Activated CD8-positive, alpha-beta memory T cell treated with anti-CD3 and anti-CD28 coated beads for 1 hour (primary cell): Measurements from ENCODE around the gene GPATCH4.
"Not testable (repeated sequence)": the region's sequence is repeated elsewhere in the genome, so short reads cannot be mapped to it uniquely, and the experiment has no call there.

Experiments
- DNase-seq, 2 donors: peaks; one replicate each; pipeline ENCODE4 v3.0.0-alpha.2; 2020; ENCODE audit warnings: low read depth in 1 of 2; ENCODE audit errors: extremely low read depth in 1 of 2

Gene GPATCH4

DNA sequence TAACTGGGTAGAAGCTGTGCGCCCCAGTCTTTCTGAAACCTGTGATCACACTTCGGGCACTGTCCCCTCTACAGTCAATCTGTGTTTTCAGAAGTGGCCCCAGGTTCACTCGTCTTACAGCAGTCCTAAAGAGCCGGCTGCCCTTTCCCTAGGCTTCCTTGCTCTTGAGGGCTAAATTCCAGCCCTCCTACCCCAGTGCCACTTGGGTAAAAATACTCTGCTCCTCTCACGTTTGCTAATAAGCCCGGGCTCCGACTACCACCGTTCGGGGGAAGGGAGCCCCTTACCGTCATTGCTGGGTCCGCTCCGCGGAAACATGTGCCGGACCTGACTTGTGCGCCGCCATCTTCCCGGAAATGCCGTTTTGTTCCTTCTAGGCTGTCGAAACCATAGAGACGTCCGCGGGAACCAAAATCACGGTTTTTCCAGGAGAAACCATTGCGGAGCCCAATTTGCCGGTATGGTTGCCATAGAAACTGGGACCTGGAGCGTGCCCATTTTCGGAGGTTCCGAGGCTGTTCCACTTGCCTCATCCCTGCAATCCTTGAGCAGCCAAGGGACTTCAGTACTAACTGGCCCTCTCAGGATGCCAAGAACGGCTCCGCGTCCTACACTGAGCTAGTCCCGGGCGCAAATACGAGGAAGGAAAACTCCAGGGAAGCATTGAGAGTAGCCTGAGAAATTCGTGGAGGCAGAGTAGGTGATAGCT lies at the start of gene GPATCH4:
TSS of gene GPATCH4 (minus strand) at position 358 of the 709 bp plus-strand sequence.
- DNase-seq = peak; percentile 54

DNA sequence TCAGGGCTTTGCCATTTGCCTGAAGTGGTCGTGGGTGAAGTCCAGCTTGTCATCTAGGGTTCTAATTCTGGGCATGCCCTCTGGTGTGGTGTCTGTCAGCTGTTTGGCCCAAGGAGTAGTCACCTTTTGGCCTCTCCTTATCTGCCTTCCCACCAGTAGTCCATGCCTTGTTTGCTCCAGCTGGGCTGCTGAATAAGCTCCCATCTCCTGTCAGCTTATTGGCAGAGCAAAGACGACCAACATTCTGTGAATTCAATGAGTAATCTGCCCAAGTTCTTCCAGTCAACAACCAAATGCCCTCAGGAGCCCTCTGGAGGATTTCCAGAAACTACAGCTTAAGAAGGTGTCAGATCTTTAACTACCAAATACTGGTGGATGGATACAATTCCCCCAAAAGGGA lies 47.7 kb upstream of the GPATCH4 start:
- DNase-seq = no peak

DNA sequence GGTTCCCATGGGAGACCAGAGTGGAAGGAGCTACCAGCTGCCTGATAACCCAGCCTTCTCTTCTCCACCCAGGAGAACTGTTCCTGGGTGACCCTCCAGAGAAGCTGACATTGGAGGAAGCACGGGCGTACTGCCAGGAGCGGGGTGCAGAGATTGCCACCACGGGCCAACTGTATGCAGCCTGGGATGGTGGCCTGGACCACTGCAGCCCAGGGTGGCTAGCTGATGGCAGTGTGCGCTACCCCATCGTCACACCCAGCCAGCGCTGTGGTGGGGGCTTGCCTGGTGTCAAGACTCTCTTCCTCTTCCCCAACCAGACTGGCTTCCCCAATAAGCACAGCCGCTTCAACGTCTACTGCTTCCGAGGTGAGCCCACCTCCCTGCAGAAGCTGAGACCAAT lies 47.2 kb upstream of the GPATCH4 start:
- no peak for DNase-seq

DNA sequence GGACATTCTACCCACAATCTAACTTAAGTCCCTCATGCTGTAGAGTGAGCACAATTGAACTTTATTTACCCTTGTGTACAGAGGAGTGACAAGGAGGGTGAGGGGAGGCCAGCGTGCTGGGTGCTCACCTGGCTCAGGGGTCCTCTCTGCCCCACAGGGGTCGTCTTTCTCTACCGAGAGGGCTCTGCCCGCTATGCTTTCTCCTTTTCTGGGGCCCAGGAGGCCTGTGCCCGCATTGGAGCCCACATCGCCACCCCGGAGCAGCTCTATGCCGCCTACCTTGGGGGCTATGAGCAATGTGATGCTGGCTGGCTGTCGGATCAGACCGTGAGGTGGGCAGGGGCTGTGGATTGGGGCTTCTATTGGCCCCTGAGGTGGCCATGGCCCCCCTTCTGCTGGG lies 46.1 kb upstream of the GPATCH4 start:
- no peak for DNase-seq

DNA sequence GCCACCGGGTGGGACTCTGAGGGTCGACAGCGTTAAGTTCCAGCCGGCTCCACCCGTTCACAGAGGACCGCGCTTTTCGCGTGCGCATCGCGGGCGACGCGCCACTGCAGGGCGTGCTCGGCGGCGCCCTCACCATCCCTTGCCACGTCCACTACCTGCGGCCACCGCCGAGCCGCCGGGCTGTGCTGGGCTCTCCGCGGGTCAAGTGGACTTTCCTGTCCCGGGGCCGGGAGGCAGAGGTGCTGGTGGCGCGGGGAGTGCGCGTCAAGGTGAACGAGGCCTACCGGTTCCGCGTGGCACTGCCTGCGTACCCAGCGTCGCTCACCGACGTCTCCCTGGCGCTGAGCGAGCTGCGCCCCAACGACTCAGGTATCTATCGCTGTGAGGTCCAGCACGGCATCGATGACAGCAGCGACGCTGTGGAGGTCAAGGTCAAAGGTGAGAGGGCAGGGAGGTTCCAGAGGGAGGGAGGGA lies 45.5 kb upstream of the GPATCH4 start:
- DNase-seq = no peak

DNA sequence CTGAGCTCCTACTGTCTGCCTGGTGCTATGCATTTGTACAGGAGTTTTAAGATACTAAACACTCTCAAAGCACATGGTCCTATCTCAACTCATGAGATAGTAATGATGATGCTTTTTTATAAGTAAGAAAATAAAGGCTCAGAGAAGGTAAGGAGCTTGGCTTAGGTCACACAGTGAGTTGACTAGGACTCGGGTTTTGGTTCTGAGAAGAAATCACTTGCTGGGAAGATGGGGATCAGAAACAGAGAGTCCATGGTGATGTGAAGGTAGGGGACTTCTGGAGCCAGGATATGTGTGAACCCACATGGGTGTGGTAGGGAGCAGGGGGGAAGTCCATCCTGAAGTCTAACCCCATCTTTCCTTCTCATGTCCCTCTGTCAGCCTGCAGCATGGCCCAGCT lies 44.4 kb upstream of the GPATCH4 start:
- no peak for DNase-seq

DNA sequence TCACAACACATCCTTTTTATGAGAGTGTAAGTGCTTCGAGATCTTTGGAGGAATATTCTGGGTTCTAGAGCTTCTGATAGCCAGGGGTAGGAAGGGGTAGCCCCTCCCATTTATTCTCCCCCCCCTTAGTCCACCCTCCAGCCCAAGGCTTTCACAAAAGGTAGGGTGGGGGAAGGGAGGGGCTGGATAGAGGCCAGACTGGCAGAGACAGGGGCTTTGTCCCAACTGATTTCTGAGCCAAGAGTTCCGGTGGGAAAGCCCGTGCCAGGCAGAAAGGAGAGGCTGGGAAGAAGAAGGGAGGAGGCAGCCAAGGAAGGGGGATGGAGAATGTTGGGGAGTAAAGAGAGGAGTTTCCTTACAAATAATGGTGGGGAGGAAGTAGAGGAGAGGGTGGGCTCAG lies 43.8 kb upstream of the GPATCH4 start:
- no peak for DNase-seq

DNA sequence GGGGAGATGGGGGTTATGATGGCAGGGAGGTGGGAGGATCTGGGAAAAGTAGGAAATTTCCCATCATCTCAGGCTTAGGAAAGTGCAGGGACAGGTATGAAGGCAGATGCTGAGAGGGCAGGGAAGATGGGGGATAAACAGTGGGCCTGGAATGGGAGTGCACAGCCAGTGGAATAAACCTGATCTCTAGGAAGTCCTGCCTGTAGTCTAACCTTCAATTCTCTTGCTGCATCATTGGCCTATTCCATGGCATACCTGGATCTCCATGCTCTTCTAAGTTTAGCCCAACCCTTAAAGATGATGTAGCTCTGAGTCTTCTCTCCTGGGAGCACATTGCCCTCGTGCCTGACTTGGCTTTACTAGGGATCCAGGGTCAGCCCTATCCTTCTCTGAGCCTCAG lies 43.4 kb upstream of the GPATCH4 start:
- no peak for DNase-seq

DNA sequence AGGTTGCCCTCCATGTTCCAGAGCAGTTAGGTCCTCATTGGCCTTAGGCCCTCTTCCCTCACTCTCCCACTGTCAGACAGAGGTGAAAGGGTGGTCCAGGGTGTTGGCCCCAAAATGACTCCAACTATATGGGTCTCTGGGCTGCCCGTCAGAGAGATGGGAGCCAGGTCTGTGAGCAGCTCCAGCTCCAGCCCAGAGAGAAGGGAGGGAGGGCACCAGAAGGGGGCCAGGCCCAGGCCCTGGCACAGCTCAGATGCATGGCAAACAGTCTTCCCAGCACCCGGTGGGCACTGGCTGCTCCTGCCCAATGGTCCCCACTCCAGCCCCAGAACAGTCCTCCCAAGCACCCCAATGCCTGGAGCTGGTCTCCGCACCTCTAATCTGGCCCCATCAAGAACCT lies 42.9 kb upstream of the GPATCH4 start:
- DNase-seq = no peak

DNA sequence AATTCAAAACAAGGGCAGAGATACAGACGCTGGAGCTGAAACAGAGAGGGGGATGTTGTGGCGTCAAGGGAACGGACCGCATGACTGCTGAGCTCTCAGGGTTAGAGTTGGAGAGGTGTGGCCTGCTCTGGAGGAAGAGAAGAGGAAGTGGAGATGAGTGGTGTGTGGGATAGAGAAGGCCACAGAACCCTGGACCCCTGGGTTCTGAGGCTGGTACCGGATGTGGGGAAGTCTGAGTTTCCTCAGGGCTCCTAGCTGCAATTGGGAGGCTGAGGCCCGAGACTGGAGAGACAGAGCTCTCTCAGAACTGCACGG lies 42.5 kb upstream of the GPATCH4 start:
- no peak for DNase-seq

DNA sequence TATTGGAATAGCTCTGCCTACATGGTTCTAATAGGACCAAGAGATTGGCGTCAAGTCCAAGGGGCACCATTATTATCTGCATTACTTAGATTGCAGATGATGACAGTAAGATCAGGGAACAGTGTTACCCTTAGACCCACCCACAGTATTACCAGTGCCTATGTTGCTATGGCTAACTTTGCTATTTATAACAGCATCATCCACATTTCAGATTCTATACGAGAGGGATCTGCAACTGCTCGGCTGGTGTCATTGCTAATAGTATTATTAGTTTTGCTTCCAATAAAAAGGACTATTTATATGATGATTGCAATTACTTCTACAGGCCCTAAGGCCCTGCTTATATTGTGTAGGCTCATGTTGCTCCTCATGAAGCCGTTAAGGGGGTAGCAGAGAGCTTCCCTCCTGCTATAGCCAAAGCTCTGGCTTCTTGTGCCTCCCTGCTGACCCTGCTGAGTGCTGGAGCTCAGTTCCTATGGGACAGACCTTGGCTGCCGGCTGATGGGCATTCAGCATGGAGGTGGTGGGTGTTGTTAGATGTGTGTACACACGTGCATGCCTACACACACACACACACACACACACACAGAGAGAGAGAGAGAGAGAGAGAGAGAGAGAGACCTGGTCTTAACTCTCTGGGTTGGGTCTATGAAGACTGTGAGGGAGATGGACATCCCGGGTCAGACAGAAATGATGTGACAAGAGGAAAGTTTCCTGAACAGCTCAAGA lies 41.9 kb upstream of the GPATCH4 start:
- no peak for DNase-seq

DNA sequence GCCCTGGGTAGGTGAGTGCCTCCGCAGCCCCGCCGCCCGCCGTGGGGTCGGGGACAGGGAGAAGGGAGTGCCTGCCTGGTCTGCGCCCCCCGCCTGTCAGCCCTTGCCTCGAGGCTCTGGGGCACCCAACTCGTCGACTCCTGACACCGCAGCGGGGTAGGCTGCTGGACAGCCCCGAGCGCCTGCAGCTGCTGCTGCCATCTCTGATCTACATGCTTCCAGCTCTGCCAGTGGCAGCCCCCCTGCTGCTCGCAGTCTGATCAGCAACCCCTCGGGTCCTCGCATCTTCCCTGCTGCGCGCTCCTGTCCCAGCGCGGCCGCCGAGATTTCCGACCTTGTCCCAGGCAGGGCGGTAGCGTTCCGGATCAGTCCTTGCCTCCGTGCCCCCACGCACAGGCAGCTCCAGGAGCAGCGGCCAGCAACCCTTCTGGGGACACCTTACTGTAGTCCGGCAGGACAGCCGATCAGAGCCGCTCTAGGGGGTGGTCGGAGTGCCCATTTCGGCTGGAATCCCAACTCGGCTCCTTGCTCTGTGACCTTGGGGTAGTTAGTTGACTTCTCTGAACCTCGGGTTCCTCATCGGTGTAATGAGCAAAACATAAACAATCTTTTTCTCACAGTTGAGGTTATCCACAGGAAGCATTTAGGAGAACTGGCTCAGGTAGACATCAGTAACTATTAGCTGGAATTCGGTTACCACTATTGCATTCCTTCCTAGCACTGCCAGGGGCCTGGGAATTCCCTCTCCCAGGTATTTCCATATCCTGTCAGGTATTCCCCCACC lies 41.2 kb upstream of the GPATCH4 start:
- no peak for DNase-seq

DNA sequence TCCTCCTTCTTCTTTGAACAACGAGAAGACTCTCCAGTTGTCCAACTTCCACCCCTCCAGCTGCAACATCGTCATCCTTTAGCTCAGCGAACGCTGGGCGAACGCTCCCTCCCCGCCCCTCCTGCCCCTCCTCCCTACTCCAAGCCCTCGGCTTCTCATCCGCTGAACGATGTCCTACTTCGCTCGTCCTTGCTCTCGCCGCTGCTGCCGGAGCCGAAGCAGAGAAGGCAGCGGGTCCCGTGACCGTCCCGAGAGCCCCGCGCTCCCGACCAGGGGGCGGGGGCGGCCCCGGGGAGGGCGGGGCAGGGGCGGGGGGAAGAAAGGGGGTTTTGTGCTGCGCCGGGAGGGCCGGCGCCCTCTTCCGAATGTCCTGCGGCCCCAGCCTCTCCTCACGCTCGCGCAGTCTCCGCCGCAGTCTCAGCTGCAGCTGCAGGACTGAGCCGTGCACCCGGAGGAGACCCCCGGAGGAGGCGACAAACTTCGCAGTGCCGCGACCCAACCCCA lies 40.5 kb upstream of the GPATCH4 start, which contains the start of gene BCAN:
TSS of gene BCAN (plus strand) at position 357 of the 504 bp plus-strand sequence. CDS start 3,938 bp downstream, outside the sequence.
- no peak for DNase-seq

DNA sequence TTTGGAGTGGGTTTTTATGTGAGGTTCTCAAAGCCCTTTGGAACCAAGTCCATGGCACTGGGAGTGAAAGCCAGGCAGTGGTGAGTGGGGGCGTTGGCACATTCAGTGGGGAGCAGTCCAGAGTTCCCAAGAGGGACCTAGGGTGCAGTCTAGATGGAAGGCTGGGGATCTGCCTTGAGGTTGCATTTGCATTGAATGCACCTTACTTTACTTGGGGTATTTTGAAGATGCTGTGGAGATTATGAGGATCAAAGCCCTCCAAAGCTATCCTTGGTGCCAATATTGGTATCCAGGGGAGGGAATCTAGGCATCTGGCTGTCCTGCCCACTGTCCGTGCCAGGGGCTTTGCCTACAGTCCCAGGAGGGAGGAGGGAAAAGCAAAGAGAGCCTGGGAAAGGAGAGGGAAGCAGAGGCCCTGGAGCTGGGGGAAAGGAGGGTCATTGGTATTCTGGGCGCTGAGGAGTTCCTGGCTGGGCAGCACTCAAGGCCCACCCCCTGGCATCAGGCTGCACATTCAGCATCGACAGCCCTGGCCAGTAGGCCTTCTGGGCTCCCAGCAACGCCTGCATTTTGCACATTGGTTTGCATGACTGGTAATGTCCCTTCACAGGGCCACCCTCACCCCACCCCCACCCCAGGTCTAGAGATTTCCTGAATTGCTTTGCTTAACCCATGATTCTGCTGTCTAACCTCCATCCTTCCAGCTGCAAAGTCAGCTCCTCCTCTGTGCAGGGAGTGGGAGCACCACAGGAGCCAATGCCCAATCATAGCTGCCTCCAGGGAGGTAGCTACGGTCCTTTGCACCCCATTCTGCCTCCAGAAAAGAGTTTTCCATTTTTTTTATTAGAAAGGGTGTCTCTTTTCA lies 39.8 kb upstream of the GPATCH4 start:
- no peak for DNase-seq

DNA sequence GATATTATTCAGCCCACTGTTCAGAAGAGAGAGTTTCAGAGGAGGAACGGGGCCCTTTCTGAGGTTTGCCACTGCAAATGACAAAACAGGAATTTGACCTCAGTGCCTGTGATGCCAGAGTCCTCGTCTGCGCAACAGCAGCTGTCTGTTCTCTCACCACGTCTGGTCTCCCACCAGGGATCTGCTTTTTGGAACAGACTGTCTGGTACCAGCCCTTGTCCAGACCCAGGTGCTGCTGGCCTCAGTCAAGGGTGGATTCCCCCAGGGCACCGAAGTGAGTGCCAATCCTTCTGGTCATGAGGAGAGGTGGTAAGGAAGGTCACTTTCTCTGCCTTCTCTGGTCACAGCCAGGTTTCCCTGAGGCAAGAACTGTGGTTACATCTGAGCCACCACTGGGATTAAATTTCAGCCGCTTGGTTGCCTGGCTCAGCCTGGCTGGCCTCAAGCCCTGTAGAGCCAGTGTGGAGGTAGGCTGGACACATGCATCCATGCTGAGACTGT lies 38.4 kb upstream of the GPATCH4 start:
- DNase-seq = no peak

DNA sequence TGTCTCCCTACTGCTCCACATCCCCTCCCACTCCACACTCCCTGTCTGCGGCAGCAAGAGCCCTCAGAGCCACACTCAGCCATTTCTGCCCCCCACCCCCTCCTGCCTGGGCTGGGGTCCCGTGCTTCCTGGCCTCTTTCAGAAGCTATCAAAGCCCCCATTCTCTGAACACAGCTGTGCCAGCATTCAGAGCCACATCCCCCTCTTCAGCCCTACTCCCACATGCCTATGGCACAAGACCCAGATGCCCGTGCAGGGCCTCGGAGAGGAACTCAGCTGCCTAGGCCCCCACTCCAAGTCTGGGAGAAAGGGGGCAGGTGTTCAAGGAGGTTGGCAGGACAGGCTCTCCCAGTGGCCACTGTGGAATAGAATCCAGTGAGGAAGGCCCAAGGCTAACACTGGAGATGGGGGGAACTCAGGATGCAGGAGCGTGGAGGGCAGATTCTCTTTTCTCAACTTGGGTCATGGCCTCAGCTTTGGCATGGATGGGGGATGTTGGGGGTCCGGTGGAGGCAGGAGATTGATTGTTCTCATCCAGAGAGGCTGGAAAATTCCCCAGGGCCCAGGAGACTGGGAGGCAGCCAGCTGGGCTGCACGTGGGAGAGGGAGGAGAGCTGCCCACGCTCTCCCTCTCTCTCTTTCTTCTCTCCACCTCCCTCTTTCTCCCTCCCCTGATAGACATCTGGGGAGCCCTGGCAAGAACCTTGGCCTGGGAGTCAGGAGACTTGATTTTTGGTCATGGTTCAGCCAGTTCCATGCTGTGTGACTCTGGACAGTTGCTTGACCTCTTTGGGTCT lies 37.1 kb upstream of the GPATCH4 start:
- no peak for DNase-seq

DNA sequence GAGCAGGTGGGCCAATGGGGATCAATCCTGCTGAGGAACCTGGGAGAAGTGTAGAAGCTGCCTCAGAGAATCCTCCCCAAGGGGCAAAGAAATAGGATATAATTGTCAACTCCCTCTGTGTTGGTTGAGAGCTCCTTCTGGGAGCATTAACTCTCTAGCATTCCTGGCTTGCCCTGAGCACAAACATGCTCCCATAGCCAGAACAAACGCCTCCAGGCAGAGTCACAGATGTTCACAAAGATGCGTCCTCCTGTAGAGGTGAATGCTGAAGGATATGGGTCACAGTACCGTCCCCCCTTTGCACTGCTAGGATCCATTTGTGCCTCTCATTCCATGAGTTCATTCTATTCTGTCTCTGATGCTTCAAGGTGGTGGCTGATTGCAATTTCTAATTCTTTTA lies 31.1 kb upstream of the GPATCH4 start:
- DNase-seq = no peak

DNA sequence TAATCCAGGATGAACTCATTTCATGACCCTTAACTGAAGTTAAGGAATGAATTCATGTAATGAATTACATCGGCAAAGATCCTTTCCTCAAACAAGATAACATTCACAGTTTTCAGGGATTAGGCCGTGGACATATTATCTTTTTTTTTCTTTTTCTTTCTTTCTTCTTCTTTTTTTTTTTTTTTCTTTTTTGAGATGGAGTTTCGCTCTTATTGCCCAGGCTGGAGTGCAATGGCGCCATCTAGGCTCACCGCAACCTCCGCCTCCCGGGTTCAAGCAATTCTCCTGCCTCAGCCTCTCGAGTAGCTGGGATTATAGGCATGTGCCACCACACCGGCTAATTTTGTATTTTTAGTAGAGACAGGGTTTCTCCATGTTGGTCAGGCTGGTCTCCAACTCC lies 29.9 kb upstream of the GPATCH4 start:
- DNase-seq = not testable (repeated sequence)

DNA sequence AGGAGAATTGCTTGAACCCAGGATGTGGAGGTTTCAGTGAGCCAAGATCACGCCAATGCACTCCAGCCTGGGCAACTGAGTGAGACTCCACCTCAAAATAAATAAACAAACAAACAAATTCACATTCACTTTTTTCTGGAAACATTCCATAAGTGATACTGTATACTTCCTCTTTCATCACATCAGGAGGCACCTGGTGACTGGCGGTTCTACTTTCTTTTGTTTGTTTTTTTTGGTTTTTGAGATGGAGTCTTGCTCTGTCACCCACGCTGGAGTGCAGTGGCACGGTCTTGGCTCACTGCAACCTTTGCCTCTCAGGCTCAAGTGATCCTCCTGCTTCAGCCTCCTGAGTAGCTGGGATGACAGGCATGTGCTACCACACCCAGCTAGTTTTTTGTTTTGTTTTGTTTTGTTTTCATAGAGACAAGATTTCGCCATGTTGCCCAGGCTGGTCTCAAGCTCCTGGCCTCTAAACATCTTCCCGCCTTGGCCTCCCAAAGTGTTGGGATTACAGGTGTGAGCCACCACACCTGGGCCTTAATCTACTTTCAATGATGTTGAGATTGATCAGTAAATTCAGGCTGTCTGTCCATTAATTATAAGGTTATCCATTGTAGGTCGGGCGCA lies 28.7 kb upstream of the GPATCH4 start:
- no peak for DNase-seq
